Activated T-cell treated with anti-CD3 and anti-CD28 coated beads, Interleukin-2, amount 50 U/mL, for 48 hours (primary cell): ENCODE measurements around the gene AZGP1.
"Not testable (repeated sequence)": the region's sequence is repeated elsewhere in the genome, so short reads cannot be mapped to it uniquely, and the experiment has no call there.

Experiments
- DNase-seq, 2 experiments: peaks; one replicate each; pipeline ENCODE4 v3.0.0-alpha.2; 2020

The AZGP1 gene

DNA sequence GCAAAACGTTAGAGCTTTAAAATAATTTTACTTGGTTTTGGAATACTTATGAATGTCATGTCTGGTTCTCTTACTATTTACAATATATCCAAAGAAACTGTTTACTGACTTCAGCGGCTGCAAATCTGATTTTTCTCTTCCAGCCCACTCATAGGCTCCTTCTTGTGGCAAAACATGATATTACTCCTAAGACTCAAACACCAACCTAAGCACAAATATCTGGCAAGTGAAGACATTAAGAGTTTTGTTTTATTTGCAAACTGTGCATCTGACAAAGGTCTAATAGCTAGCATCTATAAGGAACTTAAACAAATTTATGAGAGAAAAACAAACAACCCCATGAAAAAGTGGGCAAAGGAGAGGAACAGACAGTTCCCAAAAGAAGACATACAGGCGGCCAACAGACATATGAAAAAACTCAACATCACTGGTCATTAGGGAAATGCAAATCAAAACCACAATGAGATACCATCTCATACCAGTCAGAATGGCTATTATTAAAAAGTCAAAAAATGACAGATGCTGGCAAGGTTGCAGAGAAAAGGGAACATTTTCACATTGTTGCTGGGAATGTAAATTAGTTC lies 26.1 kb downstream of the AZGP1 start:
- DNase-seq, result no peak

DNA sequence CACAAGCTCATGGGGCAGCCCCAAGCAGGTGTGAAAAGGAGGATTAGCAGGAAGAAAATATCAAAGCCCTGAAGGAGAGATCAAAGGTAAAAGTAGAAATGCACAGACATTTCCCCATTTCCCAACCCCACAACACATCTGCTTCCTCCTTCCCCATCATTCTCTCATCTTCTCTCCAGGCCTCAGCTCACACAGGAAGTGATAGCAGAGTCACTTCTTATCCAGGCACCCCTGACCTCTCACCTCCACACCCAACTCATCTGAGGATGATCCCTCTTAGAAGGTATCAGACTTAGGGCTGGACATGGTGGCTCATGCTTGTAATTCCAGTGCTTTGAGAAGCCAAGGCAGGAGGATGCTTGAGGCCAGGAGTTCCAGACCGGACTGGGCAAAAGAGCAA lies 28.2 kb downstream of the AZGP1 start:
- no peak for DNase-seq

DNA sequence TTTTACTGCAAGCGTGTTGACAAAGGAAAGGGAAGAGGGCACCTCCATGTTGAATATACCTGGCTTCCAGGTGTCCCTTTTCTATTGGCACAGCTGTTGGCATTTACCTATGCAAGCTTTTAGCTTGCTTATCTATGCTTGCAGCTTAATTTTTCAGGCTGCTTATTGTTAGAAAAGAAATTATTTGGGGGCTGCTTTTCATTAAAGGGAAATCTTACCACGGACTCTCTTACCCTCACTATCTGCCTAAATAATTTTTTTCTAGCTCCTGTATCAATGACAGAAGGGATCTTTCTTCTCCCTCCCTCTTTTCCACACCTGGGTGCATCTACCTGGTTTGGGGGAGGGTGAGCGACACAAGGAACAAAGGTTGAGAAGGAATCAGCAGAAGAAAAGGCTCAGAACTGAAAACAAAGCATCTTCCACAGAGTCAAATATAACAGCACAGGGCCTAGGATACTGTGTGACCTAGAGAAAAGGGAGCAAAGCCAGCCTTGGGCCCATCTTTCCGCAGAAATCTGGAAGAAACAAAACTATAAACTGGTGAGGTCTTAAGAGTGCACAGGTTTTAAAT lies 31.2 kb downstream of the AZGP1 start:
- no peak for DNase-seq

DNA sequence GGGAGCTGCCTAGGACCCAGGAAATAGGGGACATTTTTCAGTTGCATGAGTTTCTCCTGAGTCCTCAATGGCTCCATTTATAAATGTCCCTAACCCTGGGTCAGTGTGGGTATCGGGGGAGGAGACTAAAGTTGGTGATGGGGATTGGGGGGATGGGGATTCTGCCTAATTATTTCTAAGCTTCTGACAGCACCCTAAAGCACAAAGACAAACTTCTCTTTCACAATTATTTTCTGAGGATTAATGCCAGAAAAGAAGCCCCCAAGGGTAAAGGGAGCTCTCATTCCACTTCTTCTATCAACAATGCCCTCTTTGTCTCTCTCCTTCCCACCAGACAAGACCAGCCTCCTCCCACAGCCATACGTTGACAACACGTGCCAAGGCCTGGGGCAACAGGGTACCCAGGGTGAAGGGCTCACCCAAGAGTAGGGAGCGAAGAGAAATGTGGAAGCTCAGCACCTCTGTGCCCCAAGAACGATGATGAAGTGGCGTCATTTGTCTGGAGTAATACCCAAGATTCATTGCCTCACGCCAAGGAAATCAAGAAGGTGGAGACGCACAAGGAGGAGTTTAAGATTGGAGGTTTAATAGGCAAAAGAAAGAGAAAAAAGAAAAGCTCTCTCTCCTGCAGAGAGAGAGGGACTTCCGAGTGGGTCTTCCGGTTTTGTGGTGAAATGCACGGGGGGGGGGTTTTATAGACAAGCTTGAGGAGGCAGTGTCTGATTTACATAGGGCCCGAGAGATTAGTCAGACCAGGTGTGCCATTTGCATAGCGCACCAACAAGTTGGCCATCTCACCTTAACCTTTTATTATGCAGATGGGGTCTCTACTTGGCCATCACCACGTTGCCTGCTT lies 32.0 kb downstream of the AZGP1 start:
- no peak for DNase-seq

DNA sequence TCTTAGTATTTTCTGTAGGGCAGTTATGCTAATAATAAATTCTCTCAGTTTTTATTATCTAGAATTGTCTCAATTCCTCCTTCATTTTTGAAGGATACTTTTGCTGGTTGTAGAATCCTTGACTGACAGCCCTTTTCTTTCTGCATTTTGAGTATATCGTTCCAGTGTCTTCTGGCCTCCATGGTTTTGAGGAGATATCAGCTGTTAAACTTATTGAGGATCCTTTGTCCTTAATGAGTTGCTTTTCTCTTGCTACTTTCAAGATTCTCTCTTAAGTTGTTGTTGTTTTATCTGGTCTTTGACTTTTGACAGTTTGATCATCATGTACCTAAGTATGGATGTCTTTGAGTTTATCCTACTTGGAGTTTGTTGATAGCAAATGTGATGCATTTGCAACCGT lies 37.5 kb downstream of the AZGP1 start:
- no peak for DNase-seq

DNA sequence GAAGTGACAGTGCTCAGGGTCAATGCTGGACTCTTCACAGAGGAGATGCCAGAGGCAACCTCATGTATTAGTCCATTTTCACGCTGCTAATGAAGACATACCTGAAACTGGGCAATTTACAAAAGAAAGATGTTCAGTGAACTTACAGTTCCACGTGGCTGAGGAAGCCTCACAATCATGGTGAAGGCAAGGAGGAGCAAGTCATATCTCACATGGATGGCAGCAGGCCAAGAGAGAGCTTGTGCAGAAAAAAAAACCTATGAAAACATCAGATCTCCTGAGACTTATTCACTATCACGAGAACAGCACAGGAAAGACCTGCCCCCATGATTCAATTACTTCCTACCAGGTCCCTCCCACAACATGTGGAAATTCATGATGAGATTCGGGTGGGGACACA lies 40.8 kb downstream of the AZGP1 start:
- not testable (repeated sequence) for DNase-seq

DNA sequence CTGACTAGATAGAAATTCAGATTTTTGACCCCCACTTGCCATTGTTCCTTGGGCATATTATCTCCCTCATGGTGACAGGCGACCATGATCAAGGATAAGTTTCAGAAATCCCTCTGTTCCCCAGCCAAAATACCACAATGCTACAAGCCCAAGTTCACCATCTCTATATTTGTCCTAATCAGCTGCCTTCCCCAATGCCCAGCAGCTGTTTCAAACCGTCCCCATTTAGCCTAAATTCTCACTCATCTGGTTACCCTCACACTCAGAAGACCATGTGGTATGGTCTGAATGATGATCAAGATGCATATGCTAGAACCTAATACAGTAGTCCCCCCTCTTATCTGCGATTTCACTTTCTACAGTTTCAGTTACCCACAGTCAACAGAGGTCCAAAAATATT lies 45.5 kb downstream of the AZGP1 start:
- no peak for DNase-seq

DNA sequence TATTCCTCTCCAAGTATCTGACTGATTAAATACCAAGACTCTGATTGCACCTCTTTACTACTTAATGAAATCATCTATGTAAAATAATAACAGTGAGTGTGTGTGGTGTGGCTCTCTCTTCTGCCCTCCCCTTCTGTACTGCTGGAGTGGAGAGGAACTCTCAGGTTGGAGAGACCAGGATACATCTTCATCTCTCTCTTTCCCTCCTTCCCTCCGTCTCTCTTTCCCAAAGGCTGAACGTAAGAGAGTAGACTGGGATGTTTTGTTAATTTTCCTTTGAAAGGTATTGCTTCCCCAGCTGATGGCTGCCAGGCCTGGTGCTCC lies 46.1 kb downstream of the AZGP1 start:
- DNase-seq, result no peak

DNA sequence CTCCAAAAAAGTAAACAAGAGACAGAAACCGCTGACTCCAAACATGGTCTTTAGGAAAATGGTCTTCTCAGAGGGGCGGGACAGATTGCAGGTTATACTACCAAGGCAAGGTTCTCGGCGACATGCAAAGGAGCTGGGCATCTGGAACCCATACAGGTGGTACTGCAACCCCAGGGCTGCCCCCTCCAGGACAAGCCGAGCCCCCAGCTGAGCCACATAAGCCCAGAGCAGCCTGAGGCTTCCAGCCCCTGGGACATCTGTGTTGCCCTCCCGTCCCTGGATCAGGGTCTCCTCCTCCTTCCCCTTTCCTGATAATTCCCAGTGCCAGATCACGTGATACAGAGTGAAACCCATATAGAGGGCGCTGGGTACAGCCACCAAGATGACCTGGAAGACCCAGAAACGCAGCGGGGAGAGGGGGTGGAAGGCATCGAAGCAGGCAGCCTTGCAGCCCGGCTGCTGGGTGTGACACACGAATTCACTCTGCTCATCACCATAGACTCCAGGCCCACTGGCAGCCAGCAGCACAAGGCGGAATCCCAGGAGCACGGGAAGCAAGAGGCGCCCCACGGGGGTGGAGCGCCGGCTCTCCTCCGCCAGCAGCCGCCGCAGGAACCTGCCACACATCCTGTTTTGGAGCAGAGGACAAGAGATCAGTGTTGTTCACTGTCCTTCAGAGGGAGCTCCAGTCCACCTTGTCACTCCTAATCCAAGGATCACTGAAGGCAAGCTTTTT lies 46.7 kb downstream of the AZGP1 start, which contains the start of gene GJC3:
GJC3 (minus strand) TSS at position 627 of the 736 bp plus-strand sequence; CDS start at position 627, 0 bp downstream.
- DNase-seq, result peak; percentile 54 to 59

DNA sequence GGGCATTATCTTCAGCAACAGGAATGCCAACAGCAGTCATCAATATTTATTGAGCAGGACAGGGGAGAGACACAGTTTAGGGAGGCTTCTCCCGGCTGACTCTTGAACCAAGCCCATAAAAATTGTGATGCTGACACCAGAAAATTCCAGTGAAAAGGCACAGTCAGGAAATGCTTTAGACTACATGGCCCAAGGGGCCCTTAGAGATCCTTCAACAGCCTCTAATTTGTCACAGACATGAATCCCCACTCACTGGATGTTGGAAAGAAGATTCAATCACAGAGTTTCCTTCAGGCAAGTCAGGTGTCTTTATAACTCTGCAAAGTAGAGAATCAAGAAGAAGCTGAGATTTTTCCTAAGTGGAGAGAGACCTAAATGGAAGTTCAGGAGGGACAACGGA lies 47.6 kb downstream of the AZGP1 start:
- no peak for DNase-seq

DNA sequence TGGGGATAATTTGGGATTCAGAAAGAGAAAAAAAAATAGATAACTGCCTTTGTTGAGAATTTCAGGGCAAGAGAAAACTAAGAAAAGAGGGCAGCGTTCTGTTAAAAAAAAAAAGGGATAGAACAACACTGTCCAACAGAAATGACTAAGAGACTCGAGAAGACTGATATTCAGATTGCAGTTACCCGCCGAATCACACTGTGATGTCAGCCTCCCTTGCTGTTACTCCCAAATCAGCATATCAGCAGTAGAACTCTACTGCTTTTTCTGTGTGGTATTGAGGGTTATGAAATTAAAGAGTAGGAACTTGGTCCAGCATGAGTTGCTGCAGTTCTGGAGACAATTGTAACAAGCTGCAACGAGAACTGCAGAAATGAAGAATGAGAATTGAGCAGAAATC lies 48.3 kb downstream of the AZGP1 start:
- no peak for DNase-seq

DNA sequence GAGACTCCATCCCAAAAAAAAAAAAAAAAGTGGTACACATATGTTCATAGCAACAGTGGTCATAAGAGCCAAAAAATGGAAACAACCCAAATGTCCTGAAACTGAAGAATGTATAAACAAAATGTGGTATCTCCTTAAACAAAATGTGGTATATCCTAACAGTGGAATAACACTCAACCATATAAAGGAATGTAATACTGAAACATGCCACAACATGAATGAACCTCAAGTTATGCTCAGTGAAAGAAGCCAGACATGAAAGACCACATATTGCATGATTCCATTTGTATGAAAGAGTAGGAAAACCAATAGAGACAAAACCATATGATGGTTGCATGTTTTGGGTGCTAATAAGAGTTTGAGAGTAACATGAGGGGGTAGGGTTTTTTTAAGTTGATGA lies 49.5 kb downstream of the AZGP1 start:
- DNase-seq, result no peak

DNA sequence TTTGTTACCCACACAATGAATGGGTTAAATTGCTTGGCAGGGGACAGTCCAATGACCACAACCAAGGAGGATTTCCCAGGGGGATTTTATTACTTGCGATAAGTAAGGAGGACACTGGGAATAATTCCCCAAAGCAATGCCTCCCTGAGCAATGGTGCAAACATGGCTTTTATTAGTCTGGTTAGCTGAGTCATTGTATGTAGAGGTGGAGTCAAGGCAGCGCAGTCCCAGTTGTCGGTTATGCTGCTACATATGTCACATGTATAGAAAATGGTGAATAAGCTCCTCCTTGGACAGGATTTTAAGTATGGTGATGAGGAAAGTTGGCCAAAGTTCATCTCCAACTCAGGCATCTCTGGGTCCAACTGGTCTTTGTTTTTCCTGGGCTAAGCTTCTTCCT lies 52.6 kb downstream of the AZGP1 start:
- no peak for DNase-seq

DNA sequence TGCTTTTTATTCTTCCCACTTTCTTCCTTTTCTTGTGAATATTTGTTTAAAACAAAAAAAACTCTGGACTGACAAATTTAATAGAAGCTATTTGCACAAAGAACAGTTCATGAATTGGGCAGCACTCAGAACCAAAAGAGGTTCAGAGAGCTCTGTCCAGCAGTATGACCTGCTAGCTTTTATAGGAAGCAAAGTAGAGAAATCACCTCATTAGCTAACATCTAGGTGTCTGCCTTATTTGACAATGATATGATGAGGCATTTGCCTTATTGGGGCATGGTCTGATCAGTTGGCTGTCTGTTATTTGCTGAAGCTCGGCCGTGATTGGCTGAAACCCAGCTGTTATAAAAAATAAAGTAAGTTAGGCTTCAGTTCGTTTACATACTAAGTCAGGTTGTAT lies 55.7 kb downstream of the AZGP1 start:
- DNase-seq, result no peak

DNA sequence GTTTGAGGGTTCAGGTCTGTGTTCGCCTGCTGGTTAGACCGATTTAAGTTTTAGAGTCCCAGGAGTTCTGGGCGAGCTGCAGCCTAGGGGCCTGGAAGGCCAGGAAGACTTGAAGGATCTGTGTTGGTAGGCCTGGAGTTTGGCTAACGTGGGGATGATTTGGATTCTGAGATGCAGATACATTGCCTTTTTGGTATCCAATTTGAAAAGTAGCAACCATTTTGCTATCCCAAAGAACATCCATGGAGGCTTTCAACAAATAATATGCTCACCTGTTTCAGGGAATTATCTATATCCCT lies 56.1 kb downstream of the AZGP1 start:
- no peak for DNase-seq

DNA sequence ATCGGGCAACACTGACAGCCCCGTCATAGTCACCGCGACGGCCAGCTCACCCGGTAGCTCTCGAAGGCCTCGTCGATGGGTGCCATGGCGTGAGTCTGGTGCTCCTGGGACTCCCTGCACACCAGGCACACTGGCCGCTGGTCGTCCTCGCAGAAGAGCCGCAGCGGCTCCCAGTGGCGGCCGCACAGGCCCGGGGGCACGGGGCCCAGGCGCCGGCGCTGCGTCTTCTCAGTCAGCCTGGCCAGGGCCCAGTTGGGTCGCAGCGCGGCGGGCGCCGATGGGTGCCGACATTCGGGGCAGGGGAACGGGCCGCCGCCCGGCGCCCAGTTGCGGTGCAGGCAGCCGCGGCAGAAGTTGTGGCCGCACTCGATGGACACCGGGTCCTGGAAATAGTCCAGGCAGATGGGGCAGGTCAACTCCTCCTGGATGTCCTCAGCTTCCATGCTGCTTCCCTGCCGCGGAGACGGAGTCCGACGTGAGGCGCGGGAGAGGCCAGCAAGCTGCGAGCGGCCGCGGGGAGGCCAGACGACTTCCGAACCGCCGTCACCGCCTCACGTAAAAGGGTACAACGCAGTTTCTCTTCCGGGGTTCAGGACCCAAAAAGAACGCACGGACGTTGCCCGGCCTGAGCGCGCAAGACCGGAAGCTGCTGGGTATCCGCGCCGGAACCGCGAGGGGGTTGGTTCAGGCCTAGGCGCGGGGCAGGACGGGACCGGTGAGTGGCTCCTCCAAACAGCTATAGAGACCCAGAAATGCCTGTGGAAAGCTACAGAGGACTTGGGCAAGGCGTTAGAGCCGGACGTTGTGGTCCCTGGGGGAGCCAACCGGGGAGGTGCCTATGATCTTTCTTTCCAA lies 56.6 kb downstream of the AZGP1 start, which contains the start of gene TRIM4:
TRIM4 (minus strand) TSS at position 572 of the 855 bp plus-strand sequence; CDS start at position 443, 129 bp downstream.
- peak; percentile 94 to 96 for DNase-seq
